Trophoblast cell (in vitro differentiated cells and primary cell): Measurements from ENCODE around the gene SLC27A4.

ENCODE experiments used
- DNase-seq, 2 donors: peaks; one replicate each; pipeline ENCODE4 v3.0.0-alpha.2; 2016
- H2AFZ ChIP-seq: 2 replicates; pipeline ENCODE4 v1.6.1; 2013; ENCODE audit warnings: low read length, moderate library complexity, mild to moderate bottlenecking; ENCODE audit not compliant: insufficient read depth, poor library complexity
- H2AK5ac ChIP-seq: 2 replicates; pipeline ENCODE4 v1.6.1; 2013; ENCODE audit warnings: mild to moderate bottlenecking, low read length
- H2BK120ac ChIP-seq: 2 replicates; pipeline ENCODE4 v1.6.1; 2013; ENCODE audit warnings: low read length, mild to moderate bottlenecking, moderate library complexity; ENCODE audit not compliant: insufficient read depth, poor library complexity
- H2BK12ac ChIP-seq: 2 replicates; pipeline ENCODE4 v1.6.1; 2013; ENCODE audit warnings: mild to moderate bottlenecking, low read length, moderate library complexity
- H2BK5ac ChIP-seq: 2 replicates; pipeline ENCODE4 v1.6.1; 2013; ENCODE audit warnings: low read length, low read depth, moderate library complexity, mild to moderate bottlenecking; ENCODE audit not compliant: poor library complexity
- H3K14ac ChIP-seq: 2 replicates; pipeline ENCODE4 v1.6.1; 2013; ENCODE audit warnings: mild to moderate bottlenecking, low read length
- H3K18ac ChIP-seq: 2 replicates; pipeline ENCODE4 v1.6.1; 2013; ENCODE audit warnings: mild to moderate bottlenecking, low read length
- H3K23ac ChIP-seq: 2 replicates; pipeline ENCODE4 v1.6.1; 2013; ENCODE audit warnings: low read length
- H3K27ac ChIP-seq: 2 replicates; pipeline ENCODE4 v1.5.1; 2013; ENCODE audit warnings: low read depth, mild to moderate bottlenecking, inconsistent platforms, low read length, moderate library complexity
- H3K27me3 ChIP-seq: 2 replicates; pipeline ENCODE4 v1.6.1; 2013; ENCODE audit warnings: inconsistent platforms, mild to moderate bottlenecking, low read length, moderate library complexity; ENCODE audit not compliant: insufficient read depth
- H3K36me3 ChIP-seq, 2 experiments: 1 replicate in 1 of 2; 2 replicates in 1 of 2; pipeline ENCODE4 v1.6.1; 2013; ENCODE audit warnings: low read length in 2 of 2, mild to moderate bottlenecking in 2 of 2, moderate library complexity in 1 of 2; ENCODE audit not compliant: insufficient read depth in 2 of 2, control insufficient read depth in 1 of 2
- H3K4ac ChIP-seq: 2 replicates; pipeline ENCODE4 v1.6.1; 2013; ENCODE audit warnings: low read depth, mild to moderate bottlenecking, low read length, moderate library complexity
- H3K4me1 ChIP-seq, 2 experiments: 1 replicate in 1 of 2; 2 replicates in 1 of 2; pipeline ENCODE4 v1.6.1; 2013; ENCODE audit warnings: low read length in 2 of 2, mild to moderate bottlenecking in 2 of 2, moderate library complexity in 1 of 2; ENCODE audit not compliant: insufficient read depth in 2 of 2, control insufficient read depth in 1 of 2
- H3K4me2 ChIP-seq: 2 replicates; pipeline ENCODE4 v1.6.1; 2013; ENCODE audit warnings: inconsistent platforms, mild to moderate bottlenecking, low read length, moderate library complexity
- H3K4me3 ChIP-seq: 2 replicates; pipeline ENCODE4 v1.5.1; 2013; ENCODE audit warnings: mild to moderate bottlenecking, low read depth, low read length, inconsistent platforms
- H3K79me1 ChIP-seq: one replicate; pipeline ENCODE4 v1.6.1; 2013; ENCODE audit warnings: low read length
- H3K79me2 ChIP-seq: 2 replicates; pipeline ENCODE4 v1.6.1; 2013; ENCODE audit warnings: low read length, mild to moderate bottlenecking; ENCODE audit not compliant: control insufficient read depth, insufficient read depth, poor library complexity
- H3K9ac ChIP-seq: 2 replicates; pipeline ENCODE4 v1.6.1; 2013; ENCODE audit warnings: mild to moderate bottlenecking, low read length
- H3K9me3 ChIP-seq: 2 replicates; pipeline ENCODE4 v1.6.1; 2013; ENCODE audit warnings: low read depth, mild to moderate bottlenecking, control low read depth, inconsistent platforms, low read length; ENCODE audit not compliant: insufficient read depth
- H4K12ac ChIP-seq: 2 replicates; pipeline ENCODE4 v1.6.1; 2013; ENCODE audit warnings: low read depth, mild to moderate bottlenecking, low read length, moderate library complexity
- H4K8ac ChIP-seq: 2 replicates; pipeline ENCODE4 v1.6.1; 2013; ENCODE audit warnings: low read depth, mild to moderate bottlenecking, low read length, moderate library complexity
- H4K91ac ChIP-seq: one replicate; pipeline ENCODE4 v1.6.1; 2013; ENCODE audit warnings: low read depth, mild to moderate bottlenecking, low read length, moderate library complexity
- WGBS: extraction: QIAGEN DNeasy Blood & Tissue Kit; methylation state at CpG from one replicate; pipeline ENCODE4 v1.1.7; 2013; ENCODE audit warnings: missing lambda C conversion rate; ENCODE audit not compliant: insufficient read length, insufficient coverage; ENCODE audit errors: extremely low coverage; 5-methylcytosine and 5-hydroxymethylcytosine counted together

Gene SLC27A4

GRCh38 chr9:128405077-128405779 is 64.9 kb downstream of the SLC27A4 start:
- no peaks in the 10 kb centered on the region for H3K79me1 ChIP-seq
- no peak overlapping the region for H4K91ac ChIP-seq
- WGBS: no CpG with 5 or more reads among the region's 20 CpGs
- H2BK5ac ChIP-seq: no peak overlapping the region
- H3K4me2 ChIP-seq: no peak overlapping the region
- H3K23ac ChIP-seq: no peak overlapping the region
- no peak overlapping the region for H3K9ac ChIP-seq
- H3K4me3 ChIP-seq: no peak overlapping the region
- H3K14ac ChIP-seq: no peak overlapping the region
- H3K27me3 ChIP-seq: no peaks in the 10 kb centered on the region
- no peak overlapping the region for H3K27ac ChIP-seq
- no peak overlapping the region for H2AK5ac ChIP-seq
- H4K8ac ChIP-seq: no peak overlapping the region
- no peak overlapping the region for H2BK12ac ChIP-seq
- DNase-seq: no peak
- no peak overlapping the region for H3K4ac ChIP-seq
- H3K9me3 ChIP-seq: no peaks in the 10 kb centered on the region
- H2AFZ ChIP-seq: no peak overlapping the region
- H4K12ac ChIP-seq: no peak overlapping the region
- H3K4me1 ChIP-seq: peaks cover 3 to 8% of the 10 kb centered on the region in 2 experiments
- no peak overlapping the region for H2BK120ac ChIP-seq
- H3K79me2 ChIP-seq: no peaks in the 10 kb centered on the region
- H3K18ac ChIP-seq: no peak overlapping the region
- H3K36me3 ChIP-seq: no peaks in the 10 kb centered on the region

DNA sequence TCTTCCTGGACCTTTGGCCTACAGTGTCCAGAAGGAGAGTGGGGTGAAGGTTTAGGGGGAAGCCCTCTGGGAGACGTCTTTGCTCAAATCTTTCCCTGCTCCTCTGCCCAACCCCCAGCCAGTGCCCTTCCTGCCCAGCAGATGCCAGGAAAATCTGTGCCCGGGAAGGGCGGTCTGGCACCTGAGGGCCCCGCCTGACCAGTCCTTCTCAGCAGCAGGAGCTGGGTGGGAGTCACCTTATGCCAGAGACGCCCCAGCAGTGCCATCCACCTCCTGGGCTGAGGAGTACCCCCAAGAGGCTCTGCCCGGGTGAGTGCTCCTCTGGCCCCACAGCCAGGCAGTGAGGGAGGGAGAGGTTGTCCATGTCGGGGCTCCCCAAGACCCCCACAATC is 65.4 kb downstream of the SLC27A4 start:
- no CpG with 5 or more reads among the region's 7 CpGs for WGBS
- Histone ChIP-seq H3K36me3 (no peaks in the 10 kb centered on the region), H3K23ac (no peak overlapping the region), H2AFZ (no peak overlapping the region), H3K79me2 (no peaks in the 10 kb centered on the region), H3K27me3 (no peaks in the 10 kb centered on the region), H3K4ac (no peak overlapping the region), H3K79me1 (no peaks in the 10 kb centered on the region), H2BK12ac (no peak overlapping the region), H4K12ac (no peak overlapping the region), H2AK5ac (no peak overlapping the region), H3K18ac (no peak overlapping the region), H2BK5ac (no peak overlapping the region), H4K91ac (no peak overlapping the region), H3K4me3 (no peak overlapping the region), H3K4me1 (peaks cover 3 to 8% of the 10 kb centered on the region in 2 experiments), H3K27ac (no peak overlapping the region), H3K9me3 (no peaks in the 10 kb centered on the region), H2BK120ac (no peak overlapping the region), H4K8ac (no peak overlapping the region), H3K14ac (no peak overlapping the region), H3K9ac (no peak overlapping the region), H3K4me2 (no peak overlapping the region)
- DNase-seq: no peak

GRCh38 chr9:128406848-128407391 is 66.6 kb downstream of the SLC27A4 start:
- no peaks in the 10 kb centered on the region for H3K36me3 ChIP-seq
- WGBS: no CpG with 5 or more reads among the region's 9 CpGs
- DNase-seq: no peak
- no peak overlapping the region for H3K14ac ChIP-seq
- H2AFZ ChIP-seq: no peak overlapping the region
- H4K12ac ChIP-seq: no peak overlapping the region
- H3K23ac ChIP-seq: no peak overlapping the region
- no peak overlapping the region for H3K9ac ChIP-seq
- no peak overlapping the region for H2BK120ac ChIP-seq
- no peak overlapping the region for H3K4me2 ChIP-seq
- no peak overlapping the region for H2BK12ac ChIP-seq
- no peak overlapping the region for H3K18ac ChIP-seq
- H3K79me2 ChIP-seq: no peaks in the 10 kb centered on the region
- no peak overlapping the region for H3K27ac ChIP-seq
- H3K79me1 ChIP-seq: no peaks in the 10 kb centered on the region
- H2AK5ac ChIP-seq: no peak overlapping the region
- no peak overlapping the region for H4K8ac ChIP-seq
- H4K91ac ChIP-seq: no peak overlapping the region
- H3K27me3 ChIP-seq: no peaks in the 10 kb centered on the region
- peaks cover 3 to 8% of the 10 kb centered on the region in 2 experiments for H3K4me1 ChIP-seq
- no peak overlapping the region for H2BK5ac ChIP-seq
- H3K9me3 ChIP-seq: no peaks in the 10 kb centered on the region
- H3K4me3 ChIP-seq: no peak overlapping the region
- H3K4ac ChIP-seq: no peak overlapping the region

- H4K8ac ChIP-seq: no peak overlapping the region
- H4K12ac ChIP-seq: no peak overlapping the region
- H3K27me3 ChIP-seq: no peaks in the 10 kb centered on the region
- no peak overlapping the region for H3K4ac ChIP-seq
- no peak overlapping the region for H3K9ac ChIP-seq
- peak overlapping the region; percentile 8 for H2AFZ ChIP-seq
- H4K91ac ChIP-seq: no peak overlapping the region
- H3K9me3 ChIP-seq: no peaks in the 10 kb centered on the region
- DNase-seq: no peak
- peaks cover 5 to 8% of the 10 kb centered on the region in 2 experiments for H3K4me1 ChIP-seq
- H2BK5ac ChIP-seq: no peak overlapping the region
- no peak overlapping the region for H3K23ac ChIP-seq
- H3K79me2 ChIP-seq: no peaks in the 10 kb centered on the region
- H3K79me1 ChIP-seq: peaks cover 2% of the 10 kb centered on the region
- no peak overlapping the region for H2AK5ac ChIP-seq
- no peak overlapping the region for H3K18ac ChIP-seq
- no peak overlapping the region for H3K4me3 ChIP-seq
- H3K36me3 ChIP-seq: no peaks in the 10 kb centered on the region
- no CpG with 5 or more reads among the region's 26 CpGs for WGBS
- H3K14ac ChIP-seq: no peak overlapping the region
- no peak overlapping the region for H3K27ac ChIP-seq
- no peak overlapping the region for H2BK12ac ChIP-seq
- no peak overlapping the region for H3K4me2 ChIP-seq
- H2BK120ac ChIP-seq: no peak overlapping the region
Observed at GRCh38 chr9:128408963-128409431, 68.7 kb downstream of the SLC27A4 start.
